RWPE2 (cell line): ENCODE measurements around the gene CHAF1B.

Experiments used
- ATAC-seq: fragments of 200-7000 bp; cut with Tn5 transposase; 3 replicates; pipeline ENCODE4 v1.9.1; 2021; ENCODE audit warnings: low read depth
- DNase-seq: peaks from one replicate; pipeline ENCODE4 v3.0.0-alpha.2; 2020; ENCODE audit warnings: low spot score
- H3K27ac ChIP-seq: fragments of 450-650 bp; 2 replicates; pipeline ENCODE4 v1.5.1; 2017; ENCODE audit warnings: mild to moderate bottlenecking; ENCODE audit not compliant: poor library complexity, severe bottlenecking
- H3K27me3 ChIP-seq: fragments of 250-450 bp; sonication (Bioruptor Pico); 2 replicates; pipeline ENCODE4 v1.5.1; 2021; ENCODE audit warnings: mild to moderate bottlenecking, moderate library complexity; ENCODE audit not compliant: insufficient read depth, poor library complexity, severe bottlenecking
- H3K36me3 ChIP-seq: fragments of 250-450 bp; sonication (Bioruptor Pico); 2 replicates; pipeline ENCODE4 v1.5.1; 2020; ENCODE audit warnings: low read depth, mild to moderate bottlenecking, moderate library complexity
- H3K4me1 ChIP-seq: fragments of 250-450 bp; sonication (Bioruptor Pico); 2 replicates; pipeline ENCODE4 v1.5.1; 2021; ENCODE audit warnings: mild to moderate bottlenecking, moderate library complexity; ENCODE audit not compliant: insufficient read depth, poor library complexity, severe bottlenecking
- H3K4me3 ChIP-seq: fragments of 250-450 bp; sonication (Bioruptor Pico); 2 replicates; pipeline ENCODE4 v1.5.1; 2021; ENCODE audit warnings: mild to moderate bottlenecking, moderate library complexity; ENCODE audit not compliant: severe bottlenecking
- H3K9me3 ChIP-seq: fragments of 250-450 bp; sonication (Bioruptor Pico); 2 replicates; pipeline ENCODE4 v1.5.1; 2021; ENCODE audit warnings: mild to moderate bottlenecking, moderate library complexity; ENCODE audit not compliant: severe bottlenecking
- CTCF ChIP-seq: fragments of 450-650 bp; IDR thresholded peaks from one replicate; pipeline ENCODE4 v1.5.1; 2017; ENCODE audit warnings: mild to moderate bottlenecking, moderate library complexity; ENCODE audit not compliant: poor library complexity, severe bottlenecking

The CHAF1B gene

GRCh38 chr21:36354918-36355680 lies 30.1 kb upstream of the CHAF1B start:
- Histone ChIP-seq H3K27ac (no peak overlapping the region), H3K36me3 (peaks cover 82% of the 10 kb centered on the region), H3K4me3 (no peak overlapping the region), H3K4me1 (no peaks in the 10 kb centered on the region), H3K27me3 (no peaks in the 10 kb centered on the region), H3K9me3 (no peaks in the 10 kb centered on the region)
- ATAC-seq (no peak), DNase-seq (no peak)
- no peak for TF ChIP-seq CTCF

- Histone ChIP-seq H3K4me1 (no peaks in the 10 kb centered on the region), H3K9me3 (no peaks in the 10 kb centered on the region), H3K27ac (no peak overlapping the region), H3K4me3 (no peak overlapping the region), H3K36me3 (peaks cover 82% of the 10 kb centered on the region), H3K27me3 (no peaks in the 10 kb centered on the region)
- ATAC-seq (no peak), DNase-seq (no peak)
- no peak for TF ChIP-seq CTCF
Measured at GRCh38 chr21:36355868-36356267, 29.3 kb upstream of the CHAF1B start.

GRCh38 chr21:36359185-36359584 lies 26.0 kb upstream of the CHAF1B start:
- no peak for TF ChIP-seq CTCF
- ATAC-seq (no peak), DNase-seq (no peak)
- H3K27ac ChIP-seq = no peak overlapping the region
- H3K4me1 ChIP-seq = no peaks in the 10 kb centered on the region
- H3K4me3 ChIP-seq = no peak overlapping the region
- no peaks in the 10 kb centered on the region for H3K9me3 ChIP-seq
- no peaks in the 10 kb centered on the region for H3K27me3 ChIP-seq
- peaks cover 95% of the 10 kb centered on the region for H3K36me3 ChIP-seq

GRCh38 chr21:36369064-36369685 lies 16.0 kb upstream of the CHAF1B start:
- H3K4me1 ChIP-seq = no peaks in the 10 kb centered on the region
- H3K9me3 ChIP-seq = no peaks in the 10 kb centered on the region
- H3K36me3 ChIP-seq = peaks cover 92% of the 10 kb centered on the region
- H3K4me3 ChIP-seq = no peak overlapping the region
- H3K27ac ChIP-seq = no peak overlapping the region
- no peak for TF ChIP-seq CTCF
- ATAC-seq (no peak), DNase-seq (no peak)
- no peaks in the 10 kb centered on the region for H3K27me3 ChIP-seq

GRCh38 chr21:36375994-36376393 lies 9.2 kb upstream of the CHAF1B start:
- ATAC-seq (no peak), DNase-seq (no peak)
- no peaks in the 10 kb centered on the region for H3K4me1 ChIP-seq
- H3K4me3 ChIP-seq = no peak overlapping the region
- H3K9me3 ChIP-seq = no peaks in the 10 kb centered on the region
- peaks cover 69% of the 10 kb centered on the region for H3K36me3 ChIP-seq
- H3K27me3 ChIP-seq = no peaks in the 10 kb centered on the region
- no peak overlapping the region for H3K27ac ChIP-seq
- no peak for TF ChIP-seq CTCF
